ENCODE data around the gene POLR2E. TPM values are rescaled to one million over a fixed set of nuclear protein-coding genes. Genes with fewer than 3 reads are reported as not detected.

The POLR2E gene
- total RNA-seq, 2 donors from 2014 or later: 225 to 254 TPM

- Mint-ChIP-seq H3K4me1 (no peaks in the 10 kb centered on the region), H3K36me3 (ENCODE audit: low read depth) (peaks cover 21% of the 10 kb centered on the region), H3K4me3 (no peak overlapping the region), H3K27ac (no peak overlapping the region), H3K27me3 (ENCODE audit: insufficient read depth) (no peaks in the 10 kb centered on the region), H3K9me3 (no peaks in the 10 kb centered on the region)
- H3K36me3 ChIP-seq (ENCODE audit: control insufficient read depth, insufficient read depth, low read length): peaks cover 18% of the 10 kb centered on the region
- H3K4me1 ChIP-seq (ENCODE audit: control insufficient read depth, insufficient read depth, low read length): no peaks in the 10 kb centered on the region
- no peak overlapping the region for H3K4me3 ChIP-seq (ENCODE audit: low read length)
- no peak overlapping the region for H3K27ac ChIP-seq (ENCODE audit: low read depth, low read length)
- no peak for TF ChIP-seq CTCF (conservative IDR thresholded peaks at IDR 0.05)
- H3K27me3 ChIP-seq (ENCODE audit: control insufficient read depth, insufficient read depth, low read length, poor library complexity, severe bottlenecking): no peaks in the 10 kb centered on the region
- DNase-seq: no peak
- no peak overlapping the region for H3K9ac ChIP-seq (ENCODE audit: extremely low read depth, low read length, poor library complexity, severe bottlenecking)
- peaks cover 5% of the 10 kb centered on the region for H3K9me3 ChIP-seq (ENCODE audit: control insufficient read depth, low read length)
- 82 to 87% methylated on average over 13 to 17 of the region's 17 CpGs for WGBS, 2 experiments (ENCODE audit: insufficient coverage in 1 of 2, insufficient read length in 1 of 2)
Measured at GRCh38 chr19:1051791-1052190, 43.4 kb downstream of the POLR2E start.

GRCh38 chr19:1050989-1051788, 44.0 kb downstream of the POLR2E start:
- peaks cover 12% of the 10 kb centered on the region for H3K36me3 ChIP-seq (ENCODE audit: control insufficient read depth, insufficient read depth, low read length)
- no peak overlapping the region for H3K9ac ChIP-seq (ENCODE audit: extremely low read depth, low read length, poor library complexity, severe bottlenecking)
- no peak for DNase-seq
- H3K9me3 ChIP-seq (ENCODE audit: control insufficient read depth, low read length): no peaks in the 10 kb centered on the region
- Mint-ChIP-seq H3K4me3 (no peak overlapping the region), H3K4me1 (no peaks in the 10 kb centered on the region), H3K27me3 (ENCODE audit: insufficient read depth) (no peaks in the 10 kb centered on the region), H3K36me3 (ENCODE audit: low read depth) (peaks cover 15% of the 10 kb centered on the region), H3K9me3 (no peaks in the 10 kb centered on the region), H3K27ac (no peak overlapping the region)
- no peaks in the 10 kb centered on the region for H3K4me1 ChIP-seq (ENCODE audit: control insufficient read depth, insufficient read depth, low read length)
- 81 to 85% methylated on average over 26 to 31 of the region's 31 CpGs for WGBS, 2 experiments (ENCODE audit: insufficient coverage in 1 of 2, insufficient read length in 1 of 2)
- no peak overlapping the region for H3K4me3 ChIP-seq (ENCODE audit: low read length)
- no peak for TF ChIP-seq CTCF (conservative IDR thresholded peaks at IDR 0.05)
- no peak overlapping the region for H3K27ac ChIP-seq (ENCODE audit: low read depth, low read length)
- no peaks in the 10 kb centered on the region for H3K27me3 ChIP-seq (ENCODE audit: control insufficient read depth, insufficient read depth, low read length, poor library complexity, severe bottlenecking)

GRCh38 chr19:1049800-1050199, 45.4 kb downstream of the POLR2E start:
- 48 to 89% methylated on average over 3 to 7 of the region's 11 CpGs for WGBS, 2 experiments (ENCODE audit: insufficient coverage in 1 of 2, insufficient read length in 1 of 2)
- no peaks in the 10 kb centered on the region for H3K4me1 Mint-ChIP-seq
- Histone ChIP-seq H3K27me3 (ENCODE audit: control insufficient read depth, insufficient read depth, low read length, poor library complexity, severe bottlenecking) (no peaks in the 10 kb centered on the region), H3K4me3 (ENCODE audit: low read length) (no peak overlapping the region), H3K4me1 (ENCODE audit: control insufficient read depth, insufficient read depth, low read length) (no peaks in the 10 kb centered on the region), H3K9ac (ENCODE audit: extremely low read depth, low read length, poor library complexity, severe bottlenecking) (no peak overlapping the region), H3K9me3 (ENCODE audit: control insufficient read depth, low read length) (no peaks in the 10 kb centered on the region), H3K36me3 (ENCODE audit: control insufficient read depth, insufficient read depth, low read length) (peaks cover 12% of the 10 kb centered on the region), H3K27ac (ENCODE audit: low read depth, low read length) (no peak overlapping the region)
- no peak for TF ChIP-seq CTCF (conservative IDR thresholded peaks at IDR 0.05)
- no peaks in the 10 kb centered on the region for H3K27me3 Mint-ChIP-seq (ENCODE audit: insufficient read depth)
- DNase-seq: no peak
- peaks cover 19% of the 10 kb centered on the region for H3K36me3 Mint-ChIP-seq (ENCODE audit: low read depth)
- no peak overlapping the region for H3K27ac Mint-ChIP-seq
- H3K9me3 Mint-ChIP-seq: no peaks in the 10 kb centered on the region
- H3K4me3 Mint-ChIP-seq: no peak overlapping the region

Measured in endodermal cell (in vitro differentiated cells).